GM12875 (cell line): ENCODE results near the gene OR2T6.
"Not testable (repeated sequence)": the region's sequence is repeated elsewhere in the genome, so short reads cannot be mapped to it uniquely, and the experiment has no call there.

Experiments
- H3K4me3 ChIP-seq: one replicate; pipeline ENCODE4 v1.5.1; 2011; ENCODE audit warnings: low read depth, low read length, control low read depth

The OR2T6 gene

GRCh38 chr1:248439283-248439682, 63.7 kb downstream of the OR2T6 start:
- H3K4me3 ChIP-seq: not testable (repeated sequence)
